Measurements from ENCODE around the gene ZFYVE26.
"Not testable (repeated sequence)": the region's sequence is repeated elsewhere in the genome, so short reads cannot be mapped to it uniquely, and the experiment has no call there.

ZFYVE26 gene

DNA sequence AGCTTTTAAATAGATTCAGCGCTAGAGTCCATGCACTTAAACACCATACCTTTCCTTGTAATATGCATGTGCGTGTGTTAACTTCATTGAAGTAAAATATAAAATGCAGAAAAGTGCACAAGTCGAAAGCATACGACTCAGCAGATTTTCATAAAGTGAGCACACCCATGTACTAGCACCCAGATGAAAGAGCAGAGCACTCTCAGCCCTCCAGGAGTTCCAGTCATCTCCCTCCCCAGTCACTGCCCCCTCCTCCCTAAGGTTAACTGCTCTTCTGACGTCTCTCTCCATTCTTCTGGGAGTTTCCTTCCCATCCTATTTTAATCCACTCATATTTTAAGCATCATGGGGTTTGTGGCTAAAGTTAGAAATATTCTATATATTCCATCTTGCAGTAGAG, 94.5 kb downstream of the ZFYVE26 start:
- TF ChIP-seq, protein P1, sequence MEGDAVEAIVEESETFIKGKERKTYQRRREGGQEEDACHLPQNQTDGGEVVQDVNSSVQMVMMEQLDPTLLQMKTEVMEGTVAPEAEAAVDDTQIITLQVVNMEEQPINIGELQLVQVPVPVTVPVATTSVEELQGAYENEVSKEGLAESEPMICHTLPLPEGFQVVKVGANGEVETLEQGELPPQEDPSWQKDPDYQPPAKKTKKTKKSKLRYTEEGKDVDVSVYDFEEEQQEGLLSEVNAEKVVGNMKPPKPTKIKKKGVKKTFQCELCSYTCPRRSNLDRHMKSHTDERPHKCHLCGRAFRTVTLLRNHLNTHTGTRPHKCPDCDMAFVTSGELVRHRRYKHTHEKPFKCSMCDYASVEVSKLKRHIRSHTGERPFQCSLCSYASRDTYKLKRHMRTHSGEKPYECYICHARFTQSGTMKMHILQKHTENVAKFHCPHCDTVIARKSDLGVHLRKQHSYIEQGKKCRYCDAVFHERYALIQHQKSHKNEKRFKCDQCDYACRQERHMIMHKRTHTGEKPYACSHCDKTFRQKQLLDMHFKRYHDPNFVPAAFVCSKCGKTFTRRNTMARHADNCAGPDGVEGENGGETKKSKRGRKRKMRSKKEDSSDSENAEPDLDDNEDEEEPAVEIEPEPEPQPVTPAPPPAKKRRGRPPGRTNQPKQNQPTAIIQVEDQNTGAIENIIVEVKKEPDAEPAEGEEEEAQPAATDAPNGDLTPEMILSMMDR (IDR thresholded peaks at IDR 0.05; ENCODE audit: borderline replicate concordance, control extremely low read depth, extremely low read depth, insufficient read depth, missing control alignments) = no peak
- in situ Hi-C loops (cut with MboI; ENCODE audit: low sequenced_read_pairs, unreplicated experiment) = loop anchor here (25.0 kb wide), 1 partner anchor 310 kb away; the partner anchor contains the start of gene PLEK2

DNA sequence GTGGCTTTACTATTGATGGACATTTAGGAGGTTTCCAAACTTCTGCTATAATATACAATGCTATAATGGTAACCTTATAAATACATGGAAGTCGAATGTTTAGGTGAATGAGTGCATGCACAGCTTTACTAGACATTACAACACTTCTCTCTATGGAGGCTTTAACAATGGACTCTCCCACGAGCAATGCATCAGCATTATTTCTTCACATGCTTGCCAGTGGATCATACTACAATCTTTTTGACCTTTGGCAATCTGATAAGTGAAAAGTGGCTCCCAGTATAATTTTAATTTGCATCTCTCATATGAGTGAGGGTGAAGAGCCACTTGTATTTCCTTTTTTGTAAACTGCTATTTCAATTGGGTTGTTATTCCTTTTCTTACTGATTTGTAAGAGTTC, 96.5 kb downstream of the ZFYVE26 start:
- in situ Hi-C loops (cut with MboI; ENCODE audit: low sequenced_read_pairs, unreplicated experiment) = loop anchor here (25.0 kb wide), 1 partner anchor 308 kb away; the partner anchor contains the start of gene PLEK2
- no peak for DNase-seq (ENCODE audit: low spot score)
- TF ChIP-seq, protein P1 (IDR thresholded peaks at IDR 0.05; ENCODE audit: borderline replicate concordance, control extremely low read depth, extremely low read depth, insufficient read depth, missing control alignments) = no peak

More for the DNA sequence above, 94.5 kb downstream of the ZFYVE26 start:
- DNase-seq (ENCODE audit: low spot score) = no peak

DNA sequence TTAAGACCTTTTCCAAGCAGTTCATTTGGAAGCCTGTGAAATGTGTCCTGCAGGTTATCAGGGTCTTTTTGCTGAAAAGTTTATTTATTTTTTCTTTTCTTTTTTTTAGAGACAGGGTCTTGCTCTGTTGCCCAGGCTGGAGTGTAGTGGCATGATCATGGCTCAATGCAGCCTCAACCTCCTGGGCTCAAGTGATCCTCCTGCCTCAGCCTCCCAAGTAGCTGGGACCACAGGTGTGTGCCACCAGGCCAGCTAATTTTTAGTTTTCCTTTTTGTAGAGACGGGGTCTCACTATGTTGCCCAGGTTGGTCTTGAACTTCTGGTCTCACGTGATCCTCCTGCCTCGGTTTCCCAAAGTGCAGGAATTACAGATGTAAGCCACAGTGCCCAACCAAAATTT, 97.0 kb downstream of the ZFYVE26 start:
- in situ Hi-C loops (cut with MboI; ENCODE audit: low sequenced_read_pairs, unreplicated experiment) = loop anchor here (25.0 kb wide), 1 partner anchor 307 kb away; the partner anchor contains the start of gene PLEK2
- not testable (repeated sequence) for DNase-seq (ENCODE audit: low spot score)

DNA sequence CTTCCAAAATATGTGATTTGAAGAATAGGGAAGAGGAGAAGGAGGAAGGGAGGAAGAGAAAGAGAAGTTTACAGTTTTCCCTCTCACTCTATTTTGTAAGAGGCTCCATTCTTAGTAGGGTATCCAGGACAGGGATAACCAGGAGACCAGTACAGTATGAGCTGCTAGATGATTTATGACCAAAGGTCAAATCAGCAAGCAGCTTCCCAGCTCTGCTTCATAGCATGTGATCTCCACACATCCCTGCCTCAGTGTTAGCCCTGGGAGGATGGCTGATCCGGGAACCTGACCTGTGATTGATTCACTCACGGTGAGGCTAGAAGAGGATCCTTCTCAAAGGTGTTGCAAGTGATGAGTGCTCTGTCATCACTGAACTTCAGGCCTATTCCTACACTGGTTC, 98.1 kb downstream of the ZFYVE26 start:
- in situ Hi-C loops (cut with MboI; ENCODE audit: low sequenced_read_pairs, unreplicated experiment) = loop anchor here (25.0 kb wide), 1 partner anchor 306 kb away; the partner anchor contains the start of gene PLEK2
- no peak for DNase-seq (ENCODE audit: low spot score)
- TF ChIP-seq, protein P1 (IDR thresholded peaks at IDR 0.05; ENCODE audit: borderline replicate concordance, control extremely low read depth, extremely low read depth, insufficient read depth, missing control alignments) = no peak

DNA sequence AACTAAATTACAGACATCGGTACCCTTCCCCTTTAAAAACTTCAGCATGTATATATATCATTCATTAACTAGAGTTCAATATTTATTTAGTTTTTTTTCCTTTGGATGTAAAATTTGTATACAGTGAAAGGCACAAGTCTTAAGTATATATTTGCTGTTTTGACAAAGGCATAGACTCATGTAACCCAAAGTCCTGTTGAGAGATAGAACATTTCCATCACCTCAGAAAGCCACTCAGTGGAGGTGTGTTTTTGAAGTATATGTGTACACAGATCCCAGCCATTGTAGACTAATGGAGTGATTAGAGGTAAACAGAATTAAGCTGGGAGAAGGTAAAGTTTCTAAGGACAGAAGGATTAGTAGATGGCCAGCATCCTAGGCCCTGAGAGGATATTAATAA, 99.3 kb downstream of the ZFYVE26 start:
- TF ChIP-seq, protein P1 (IDR thresholded peaks at IDR 0.05; ENCODE audit: borderline replicate concordance, control extremely low read depth, extremely low read depth, insufficient read depth, missing control alignments) = no peak
- in situ Hi-C loops (cut with MboI; ENCODE audit: low sequenced_read_pairs, unreplicated experiment) = loop anchor here (25.0 kb wide), 1 partner anchor 305 kb away; the partner anchor contains the start of gene PLEK2
- DNase-seq (ENCODE audit: low spot score) = no peak

DNA sequence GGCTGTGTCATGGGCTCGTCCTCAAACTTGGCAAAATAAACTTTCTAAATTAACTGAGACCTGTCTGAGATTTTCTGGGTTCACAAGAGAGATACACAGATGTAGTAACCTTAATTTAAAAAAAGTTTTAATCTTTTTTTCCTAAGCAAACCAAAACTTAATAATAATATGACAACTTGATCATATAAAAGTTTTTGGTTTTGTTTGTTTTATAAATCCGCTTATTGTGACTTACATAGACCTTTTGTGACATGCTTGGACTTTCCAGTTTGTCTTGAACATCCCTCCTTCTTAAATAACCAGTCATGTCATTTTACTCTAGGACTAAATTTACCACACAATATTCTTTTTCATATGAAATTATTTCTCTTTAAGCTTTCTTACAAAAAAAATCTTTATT, 106.2 kb downstream of the ZFYVE26 start:
- in situ Hi-C loops (cut with MboI; ENCODE audit: low sequenced_read_pairs, unreplicated experiment) = loop anchor here (25.0 kb wide), 1 partner anchor 298 kb away; the partner anchor contains the start of gene PLEK2
- no peak for DNase-seq (ENCODE audit: low spot score)

DNA sequence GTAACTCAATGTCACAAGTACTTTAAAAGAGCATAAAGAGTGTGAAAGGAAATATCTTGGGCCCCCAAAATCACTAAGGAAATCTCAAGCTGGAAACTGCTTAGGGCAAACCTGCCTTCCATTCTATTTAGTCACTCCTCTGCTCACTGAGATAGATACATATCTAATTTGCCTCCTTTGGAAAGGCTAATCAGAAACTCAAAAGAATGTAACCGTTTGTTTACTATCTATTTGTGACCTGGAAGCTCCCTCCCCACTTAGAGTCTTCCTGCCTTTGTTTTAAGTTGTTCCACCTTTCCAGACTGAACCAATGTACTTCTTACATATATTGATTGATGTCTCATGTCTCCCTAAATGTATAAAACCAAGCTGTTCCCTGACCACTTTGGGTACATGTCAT, 106.6 kb downstream of the ZFYVE26 start:
- DNase-seq (ENCODE audit: low spot score) = not testable (repeated sequence)
- in situ Hi-C loops (cut with MboI; ENCODE audit: low sequenced_read_pairs, unreplicated experiment) = loop anchor here (10.0 to 25.0 kb wide), 3 partner anchors 95 to 297 kb away; partner anchors contain the start of genes ARG2 and PLEK2

More for the DNA sequence above, 106.2 kb downstream of the ZFYVE26 start:
- TF ChIP-seq, protein P1 (IDR thresholded peaks at IDR 0.05; ENCODE audit: borderline replicate concordance, control extremely low read depth, extremely low read depth, insufficient read depth, missing control alignments) = no peak

DNA sequence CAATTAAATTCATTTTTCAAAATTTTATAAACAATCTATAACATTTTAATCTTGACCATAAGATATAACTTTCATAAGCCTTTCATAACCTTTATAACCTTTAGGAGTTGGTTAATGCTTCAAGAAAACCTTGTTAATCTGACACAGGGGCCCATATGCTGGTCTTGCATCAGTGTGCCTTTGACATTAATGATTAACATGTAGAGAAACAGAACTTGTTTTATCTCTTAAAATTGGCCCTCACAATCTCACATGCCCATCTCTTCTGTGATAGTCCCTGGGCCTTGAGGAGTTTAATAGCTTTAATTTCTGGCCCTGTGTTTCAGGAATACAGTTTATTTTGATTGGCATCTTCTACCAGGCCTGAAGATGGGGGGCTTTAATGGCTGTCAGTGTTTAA, 107.0 kb downstream of the ZFYVE26 start:
- not testable (repeated sequence) for DNase-seq (ENCODE audit: low spot score)
- in situ Hi-C loops (cut with MboI; ENCODE audit: low sequenced_read_pairs, unreplicated experiment) = loop anchor here (10.0 to 25.0 kb wide), 3 partner anchors 95 to 297 kb away; partner anchors contain the start of genes ARG2 and PLEK2

Data from GM13976 (cell line).